Mucosa of descending colon (tissue), 3 donors: ENCODE results near the gene RALB. TPM values are rescaled to one million over a fixed set of nuclear protein-coding genes. Genes with fewer than 3 reads are reported as not detected.

ENCODE experiments used
- ATAC-seq: fragments of 200-7000 bp; cut with Tn5 transposase; one replicate; pipeline ENCODE4 v1.9.1; 2020; ENCODE audit warnings: mild to moderate bottlenecking, moderate library complexity
- DNase-seq, 3 donors: peaks; one replicate each; pipeline ENCODE4 v3.0.0-alpha.2; 2020
- H3K36me3 ChIP-seq: fragments of 200-600 bp; one replicate; pipeline ENCODE4 v1.8.0; 2021; ENCODE audit warnings: low read depth, mild to moderate bottlenecking
- H3K4me1 ChIP-seq: fragments of 200-600 bp; one replicate; pipeline ENCODE4 v1.8.0; 2021; ENCODE audit warnings: low read depth, mild to moderate bottlenecking
- H3K4me3 ChIP-seq: fragments of 200-600 bp; one replicate; pipeline ENCODE4 v1.8.0; 2021; ENCODE audit warnings: mild to moderate bottlenecking
- H3K9me3 ChIP-seq: fragments of 200-600 bp; one replicate; pipeline ENCODE4 v1.8.0; 2021; ENCODE audit warnings: mild to moderate bottlenecking
- intact Hi-C, 2 donors: fragments of 100-400 bp; cut with DNase I in 1 of 2; cut with micrococcal nuclease in 1 of 2; formaldehyde crosslinking; loops; one replicate each; pipeline versions ENCODE4 v1.11.0 to v1.11.1; 2022; cut with DNase I, micrococcal nuclease
- total RNA-seq, 3 donors: library from RNA; stranded (reverse); fragmentation: NEBNext Ultra II Directional in 2 of 3; extraction: Animal tissue kit (Norgen Biotek cat#: 25700) in 2 of 3; gene quantifications; one replicate each; pipeline versions ENCODE4 v1.2.1 to v1.2.4, GENCODE V29; 2021 to 2023
- TF ChIP-seq, protein P1 (sequence below): fragments of 200-600 bp; IDR thresholded peaks from one replicate; pipeline ENCODE4 v1.8.0; 2022; ENCODE audit warnings: antibody characterized with exemption, mild to moderate bottlenecking
- donor health status: DM: no; HTN: no; CAD: no; lungs with moderate emphysema.
- donor health status: DM: no; HTN: no; CAD: no.
- donor health status: DM: no; HTN: yes; CAD: no.

The RALB gene
- total RNA-seq, 3 donors from 2014 or later = 75.1 to 83.8 (median 80.8) TPM

GRCh38 chr2:120291401-120292311 is 39.0 kb downstream of the RALB start:
- Histone ChIP-seq H3K9me3 (no peaks in the 10 kb centered on the region), H3K4me1 (peaks cover 9% of the 10 kb centered on the region), H3K36me3 (peaks cover 5% of the 10 kb centered on the region), H3K4me3 (no peak overlapping the region)
- intact Hi-C loops = no loop called here
- ATAC-seq = no peak
- TF ChIP-seq, protein P1, sequence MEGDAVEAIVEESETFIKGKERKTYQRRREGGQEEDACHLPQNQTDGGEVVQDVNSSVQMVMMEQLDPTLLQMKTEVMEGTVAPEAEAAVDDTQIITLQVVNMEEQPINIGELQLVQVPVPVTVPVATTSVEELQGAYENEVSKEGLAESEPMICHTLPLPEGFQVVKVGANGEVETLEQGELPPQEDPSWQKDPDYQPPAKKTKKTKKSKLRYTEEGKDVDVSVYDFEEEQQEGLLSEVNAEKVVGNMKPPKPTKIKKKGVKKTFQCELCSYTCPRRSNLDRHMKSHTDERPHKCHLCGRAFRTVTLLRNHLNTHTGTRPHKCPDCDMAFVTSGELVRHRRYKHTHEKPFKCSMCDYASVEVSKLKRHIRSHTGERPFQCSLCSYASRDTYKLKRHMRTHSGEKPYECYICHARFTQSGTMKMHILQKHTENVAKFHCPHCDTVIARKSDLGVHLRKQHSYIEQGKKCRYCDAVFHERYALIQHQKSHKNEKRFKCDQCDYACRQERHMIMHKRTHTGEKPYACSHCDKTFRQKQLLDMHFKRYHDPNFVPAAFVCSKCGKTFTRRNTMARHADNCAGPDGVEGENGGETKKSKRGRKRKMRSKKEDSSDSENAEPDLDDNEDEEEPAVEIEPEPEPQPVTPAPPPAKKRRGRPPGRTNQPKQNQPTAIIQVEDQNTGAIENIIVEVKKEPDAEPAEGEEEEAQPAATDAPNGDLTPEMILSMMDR = no peak
- no peak for DNase-seq

- Histone ChIP-seq H3K4me1 (no peaks in the 10 kb centered on the region), H3K9me3 (no peaks in the 10 kb centered on the region), H3K4me3 (no peak overlapping the region), H3K36me3 (peaks cover 5% of the 10 kb centered on the region)
- TF ChIP-seq, protein P1 = no peak
- ATAC-seq (no peak), DNase-seq (no peak)
- intact Hi-C loops = no loop called here
Measured at GRCh38 chr2:120293096-120294007, 40.7 kb downstream of the RALB start.

- intact Hi-C loops = no loop called here
- DNase-seq (no peak), ATAC-seq (no peak)
- peaks cover 5% of the 10 kb centered on the region for H3K36me3 ChIP-seq
- TF ChIP-seq, protein P1 = no peak
- H3K9me3 ChIP-seq = no peaks in the 10 kb centered on the region
- no peaks in the 10 kb centered on the region for H3K4me1 ChIP-seq
- no peak overlapping the region for H3K4me3 ChIP-seq
Measured at GRCh38 chr2:120294008-120294340, 41.3 kb downstream of the RALB start.

- Histone ChIP-seq H3K9me3 (no peaks in the 10 kb centered on the region), H3K4me1 (no peaks in the 10 kb centered on the region), H3K4me3 (no peak overlapping the region), H3K36me3 (no peaks in the 10 kb centered on the region)
- ATAC-seq (no peak), DNase-seq (no peak)
- intact Hi-C loops = no loop called here
- TF ChIP-seq, protein P1 = no peak
Measured at GRCh38 chr2:120298173-120298835, 45.7 kb downstream of the RALB start.

DNA sequence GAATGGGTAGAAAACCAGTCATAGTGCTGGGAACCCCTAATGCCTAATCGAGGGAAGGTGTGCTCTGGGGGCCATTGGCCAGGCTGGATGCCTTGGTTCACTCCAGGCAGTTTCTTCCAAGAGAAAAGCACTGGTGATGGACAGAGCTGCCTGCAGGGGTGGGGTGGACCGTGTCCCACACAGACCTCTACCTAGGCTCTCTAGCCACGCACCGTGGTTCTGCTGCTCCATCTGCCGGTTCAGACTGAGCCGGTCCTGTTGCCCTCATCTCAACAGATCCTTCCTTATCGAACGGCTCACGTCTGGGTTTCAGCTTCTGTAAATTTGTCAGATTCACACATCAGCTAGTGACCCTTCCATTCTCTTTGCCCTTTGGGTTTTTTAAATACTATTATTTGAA is 46.4 kb downstream of the RALB start:
- TF ChIP-seq, protein P1 = no peak
- DNase-seq = no peak
- H3K36me3 ChIP-seq = no peaks in the 10 kb centered on the region
- H3K4me3 ChIP-seq = no peak overlapping the region
- no peak for ATAC-seq
- intact Hi-C loops = no loop called here
- no peaks in the 10 kb centered on the region for H3K4me1 ChIP-seq
- no peaks in the 10 kb centered on the region for H3K9me3 ChIP-seq
